GM19452 (cell line): ENCODE measurements around the gene RGS12.

Experiments used
- ATAC-seq: cut with Tn5 transposase; IDR thresholded peaks from one replicate; pipeline ENCODE4 v1.9.1; 2021; ENCODE audit not compliant: unreplicated experiment

The RGS12 gene

GRCh38 chr4:3329887-3330286, 37.1 kb downstream of the RGS12 start:
- ATAC-seq = no peak

- ATAC-seq = no peak
Observed at GRCh38 chr4:3330707-3331106, 37.9 kb downstream of the RGS12 start.

- ATAC-seq = no peak
Observed at GRCh38 chr4:3331511-3332394, 38.9 kb downstream of the RGS12 start.

- no peak for ATAC-seq
Observed at GRCh38 chr4:3332498-3332897, 39.7 kb downstream of the RGS12 start.

- no peak for ATAC-seq
Observed at GRCh38 chr4:3334316-3334715, 41.5 kb downstream of the RGS12 start.

GRCh38 chr4:3335385-3335784, 42.6 kb downstream of the RGS12 start:
- no peak for ATAC-seq

GRCh38 chr4:3335982-3336381, 43.2 kb downstream of the RGS12 start:
- ATAC-seq = no peak

GRCh38 chr4:3336382-3337356, 43.8 kb downstream of the RGS12 start:
- ATAC-seq = no peak

- no peak for ATAC-seq
Observed at GRCh38 chr4:3337357-3337732, 44.5 kb downstream of the RGS12 start.

- no peak for ATAC-seq
Observed at GRCh38 chr4:3337811-3338210, 45.0 kb downstream of the RGS12 start.

- ATAC-seq = no peak
Observed at GRCh38 chr4:3338321-3338838, 45.6 kb downstream of the RGS12 start.

GRCh38 chr4:3338976-3339531, 46.2 kb downstream of the RGS12 start:
- ATAC-seq = no peak

- ATAC-seq = no peak
Observed at GRCh38 chr4:3339577-3339976, 46.8 kb downstream of the RGS12 start.

GRCh38 chr4:3340038-3340699, 47.3 kb downstream of the RGS12 start:
- no peak for ATAC-seq

- no peak for ATAC-seq
Observed at GRCh38 chr4:3340700-3341083, 47.9 kb downstream of the RGS12 start.

- no peak for ATAC-seq
Observed at GRCh38 chr4:3341760-3342159, 48.9 kb downstream of the RGS12 start.

- ATAC-seq = no peak
Observed at GRCh38 chr4:3342182-3342854, 49.5 kb downstream of the RGS12 start.
